A549 treated with CpdA at 1 μM for 4 hours (cell line): Measurements from ENCODE around the gene RPH3AL. TPM values are rescaled to one million over a fixed set of nuclear protein-coding genes. Genes with fewer than 3 reads are reported as not detected.

Source experiments
- total RNA-seq: library from RNA; stranded (reverse); fragments of 200-300 nt; extraction: Qiagen RNA extraction; gene quantifications from 5 replicates; pipeline ENCODE4 v1.2.3, GENCODE V29; 2022; ENCODE audit warnings: low read depth

Gene RPH3AL, protein sequence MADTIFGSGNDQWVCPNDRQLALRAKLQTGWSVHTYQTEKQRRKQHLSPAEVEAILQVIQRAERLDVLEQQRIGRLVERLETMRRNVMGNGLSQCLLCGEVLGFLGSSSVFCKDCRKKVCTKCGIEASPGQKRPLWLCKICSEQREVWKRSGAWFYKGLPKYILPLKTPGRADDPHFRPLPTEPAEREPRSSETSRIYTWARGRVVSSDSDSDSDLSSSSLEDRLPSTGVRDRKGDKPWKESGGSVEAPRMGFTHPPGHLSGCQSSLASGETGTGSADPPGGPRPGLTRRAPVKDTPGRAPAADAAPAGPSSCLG
- 20.2 to 25.9 TPM (median 23.3 TPM) in 5 replicates for total RNA-seq

DNA sequence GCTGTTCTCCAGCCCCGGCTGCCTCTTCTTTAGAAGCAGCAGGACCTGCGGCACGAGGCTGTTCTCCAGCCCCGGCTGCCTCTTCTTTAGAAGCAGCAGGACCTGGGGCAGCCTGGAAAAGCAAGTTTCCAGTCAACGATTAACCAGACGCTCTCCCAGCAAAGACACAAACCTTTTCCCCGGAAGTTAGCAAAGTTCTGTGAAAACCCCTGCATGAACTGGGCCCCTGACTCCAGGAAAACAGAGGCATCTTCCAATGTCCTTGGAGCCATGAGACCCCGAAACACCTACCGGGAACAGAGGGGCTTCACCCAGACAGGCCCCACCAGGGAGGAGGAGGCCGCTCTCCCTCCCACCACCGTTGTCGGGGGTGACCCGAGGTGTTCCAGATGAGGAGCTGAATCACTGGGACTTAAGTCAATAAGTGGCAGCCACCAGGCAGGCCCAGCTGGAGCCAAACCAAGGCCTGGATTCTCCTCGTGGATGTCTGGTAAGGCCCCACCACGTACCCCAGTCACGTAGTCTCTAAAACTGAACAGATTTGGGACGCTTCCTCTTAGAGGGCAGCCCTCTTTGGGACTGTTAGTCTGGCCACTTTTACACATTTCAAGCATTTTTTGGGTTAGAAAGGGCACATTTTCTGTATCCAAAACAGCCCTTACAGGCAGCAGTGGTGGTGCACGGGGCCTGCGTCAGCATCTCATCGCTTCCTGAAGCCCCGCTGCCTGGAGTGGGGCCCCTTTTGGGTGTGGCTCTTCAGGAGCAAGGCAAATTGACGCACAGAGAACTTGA lies at the start of gene RPH3AL:
Gene RPH3AL (minus strand): TSS at position 387 of the 792 bp plus-strand sequence. CDS start 25,264 bp downstream, outside the sequence.

DNA sequence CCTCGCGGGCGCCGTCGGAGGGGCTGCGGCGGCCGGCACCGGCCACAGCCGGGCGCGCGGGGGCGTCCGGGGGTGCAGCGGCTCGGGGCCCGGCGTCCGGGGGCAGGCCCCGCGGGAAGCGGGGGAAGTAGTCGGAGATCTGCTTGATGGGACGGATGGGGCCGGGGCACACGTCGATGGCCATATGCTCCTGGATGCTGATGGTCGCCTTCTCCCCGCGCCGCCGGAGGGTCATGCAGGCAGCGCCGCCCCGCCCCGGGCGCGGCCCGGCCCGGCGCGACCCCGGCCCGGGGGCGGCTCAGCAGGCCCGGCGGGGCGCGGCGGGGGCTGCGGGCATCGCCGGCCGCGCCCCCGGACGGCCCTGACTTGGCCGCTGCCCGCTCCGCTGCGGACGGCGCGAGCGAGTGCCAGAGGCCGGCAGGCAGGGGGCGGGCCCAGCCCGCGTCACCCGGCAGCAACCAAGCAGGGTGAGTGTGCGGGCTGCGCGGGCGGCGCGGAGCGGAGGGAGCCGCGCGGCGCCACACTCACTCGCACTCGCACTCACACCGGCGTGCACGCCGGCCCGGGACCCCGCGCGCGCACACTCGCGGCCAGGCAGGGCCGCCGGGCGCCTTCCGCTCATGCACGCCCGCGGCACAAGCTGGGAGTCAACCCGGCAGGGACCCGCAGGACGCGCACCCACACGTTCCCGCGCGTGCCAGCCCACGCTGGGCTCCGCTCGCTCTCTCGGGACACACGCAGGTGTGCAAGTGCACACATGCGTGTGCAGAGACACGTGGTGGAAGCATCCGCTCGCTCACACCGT lies 171.2 kb downstream of the RPH3AL start, which contains the start of gene DOC2B:
Gene DOC2B (minus strand): TSS at position 406 of the 805 bp plus-strand sequence. CDS start 171 bp downstream, at position 235.

Other genes starting within 250 kb of the RPH3AL start
- gene SCGB1C2, start 215.2 kb downstream of the RPH3AL start, total RNA-seq = not detected in 5 replicates
- 0.36 to 0.95 TPM (median 0.79 TPM) in 5 replicates for gene DOC2B, start 171.2 kb downstream of the RPH3AL start, total RNA-seq
- 22.0 to 32.8 TPM (median 26.6 TPM) in 5 replicates for gene RFLNB, start 93.1 kb upstream of the RPH3AL start, total RNA-seq